Measurements from ENCODE around the gene CCDC188.

The CCDC188 gene

GRCh38 chr22:20125201-20126174, 25.4 kb downstream of the CCDC188 start:
- Histone ChIP-seq H3K79me2 (ENCODE audit: low read length) (peaks cover 44% of the 10 kb centered on the region), H3K27ac (ENCODE audit: low read length) (no peak overlapping the region), H3K4me2 (ENCODE audit: low read length) (no peak overlapping the region), H3K27me3 (ENCODE audit: low read depth, low read length) (no peaks in the 10 kb centered on the region), H3K4me3 (ENCODE audit: low read length) (no peak overlapping the region), H3K4me1 (ENCODE audit: low read length) (0 out of 2 replicates have a peak, but pooled peaks cover 1% of the 10 kb centered on the region), H3K9me3 (ENCODE audit: insufficient read depth, low read length) (no peaks in the 10 kb centered on the region), H3K36me3 (replicated peaks; ENCODE audit: low read depth, low read length) (peaks cover 57% of the 10 kb centered on the region), H2AFZ (ENCODE audit: low read depth, low read length) (no peak overlapping the region), H4K20me1 (ENCODE audit: insufficient read depth, low read length) (peaks cover 64% of the 10 kb centered on the region), H3K9ac (ENCODE audit: low read length) (no peak overlapping the region)
- TF ChIP-seq, protein P1, sequence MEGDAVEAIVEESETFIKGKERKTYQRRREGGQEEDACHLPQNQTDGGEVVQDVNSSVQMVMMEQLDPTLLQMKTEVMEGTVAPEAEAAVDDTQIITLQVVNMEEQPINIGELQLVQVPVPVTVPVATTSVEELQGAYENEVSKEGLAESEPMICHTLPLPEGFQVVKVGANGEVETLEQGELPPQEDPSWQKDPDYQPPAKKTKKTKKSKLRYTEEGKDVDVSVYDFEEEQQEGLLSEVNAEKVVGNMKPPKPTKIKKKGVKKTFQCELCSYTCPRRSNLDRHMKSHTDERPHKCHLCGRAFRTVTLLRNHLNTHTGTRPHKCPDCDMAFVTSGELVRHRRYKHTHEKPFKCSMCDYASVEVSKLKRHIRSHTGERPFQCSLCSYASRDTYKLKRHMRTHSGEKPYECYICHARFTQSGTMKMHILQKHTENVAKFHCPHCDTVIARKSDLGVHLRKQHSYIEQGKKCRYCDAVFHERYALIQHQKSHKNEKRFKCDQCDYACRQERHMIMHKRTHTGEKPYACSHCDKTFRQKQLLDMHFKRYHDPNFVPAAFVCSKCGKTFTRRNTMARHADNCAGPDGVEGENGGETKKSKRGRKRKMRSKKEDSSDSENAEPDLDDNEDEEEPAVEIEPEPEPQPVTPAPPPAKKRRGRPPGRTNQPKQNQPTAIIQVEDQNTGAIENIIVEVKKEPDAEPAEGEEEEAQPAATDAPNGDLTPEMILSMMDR (IDR thresholded peaks at IDR 0.05; ENCODE audit: low read depth, low read length): no peak
- no peak for TF ChIP-seq EZH2phosphoT487 (IDR thresholded peaks at IDR 0.05; ENCODE audit: low read depth)

- Histone ChIP-seq H2AFZ (ENCODE audit: low read depth, low read length) (no peak overlapping the region), H3K27me3 (ENCODE audit: low read depth, low read length) (no peaks in the 10 kb centered on the region), H4K20me1 (ENCODE audit: insufficient read depth, low read length) (peaks cover 71% of the 10 kb centered on the region), H3K4me1 (ENCODE audit: low read length) (peaks cover 2% of the 10 kb centered on the region), H3K4me3 (ENCODE audit: low read length) (no peak overlapping the region), H3K79me2 (ENCODE audit: low read length) (peaks cover 56% of the 10 kb centered on the region), H3K9ac (ENCODE audit: low read length) (no peak overlapping the region), H3K27ac (ENCODE audit: low read length) (no peak overlapping the region), H3K4me2 (ENCODE audit: low read length) (no peak overlapping the region), H3K9me3 (ENCODE audit: insufficient read depth, low read length) (no peaks in the 10 kb centered on the region), H3K36me3 (replicated peaks; ENCODE audit: low read depth, low read length) (peaks cover 69% of the 10 kb centered on the region)
- no peak for TF ChIP-seq EZH2phosphoT487 (IDR thresholded peaks at IDR 0.05; ENCODE audit: low read depth)
- TF ChIP-seq, protein P1 (IDR thresholded peaks at IDR 0.05; ENCODE audit: low read depth, low read length): no peak
Observed at GRCh38 chr22:20124083-20124787, 26.6 kb downstream of the CCDC188 start.

GRCh38 chr22:20123366-20124082, 27.3 kb downstream of the CCDC188 start:
- peaks cover 76% of the 10 kb centered on the region for H3K36me3 ChIP-seq (replicated peaks; ENCODE audit: low read depth, low read length)
- TF ChIP-seq, protein P1 (IDR thresholded peaks at IDR 0.05; ENCODE audit: low read depth, low read length): no peak
- TF ChIP-seq EZH2phosphoT487 (IDR thresholded peaks at IDR 0.05; ENCODE audit: low read depth): no peak

More at GRCh38 chr22:20123366-20124082, 27.3 kb downstream of the CCDC188 start:
- H3K9ac ChIP-seq (ENCODE audit: low read length): no peak overlapping the region
- H3K27me3 ChIP-seq (ENCODE audit: low read depth, low read length): no peaks in the 10 kb centered on the region
- peaks cover 77% of the 10 kb centered on the region for H4K20me1 ChIP-seq (ENCODE audit: insufficient read depth, low read length)
- H3K79me2 ChIP-seq (ENCODE audit: low read length): peaks cover 63% of the 10 kb centered on the region
- H3K4me2 ChIP-seq (ENCODE audit: low read length): no peak overlapping the region
- H2AFZ ChIP-seq (ENCODE audit: low read depth, low read length): no peak overlapping the region
- peaks cover 9% of the 10 kb centered on the region for H3K4me1 ChIP-seq (ENCODE audit: low read length)
- H3K9me3 ChIP-seq (ENCODE audit: insufficient read depth, low read length): no peaks in the 10 kb centered on the region
- H3K27ac ChIP-seq (ENCODE audit: low read length): no peak overlapping the region
- no peak overlapping the region for H3K4me3 ChIP-seq (ENCODE audit: low read length)
